ENCODE measurements around the gene ELMO3. TPM values are rescaled to one million over a fixed set of nuclear protein-coding genes. Genes with fewer than 3 reads are reported as not detected.

ELMO3 gene, protein sequence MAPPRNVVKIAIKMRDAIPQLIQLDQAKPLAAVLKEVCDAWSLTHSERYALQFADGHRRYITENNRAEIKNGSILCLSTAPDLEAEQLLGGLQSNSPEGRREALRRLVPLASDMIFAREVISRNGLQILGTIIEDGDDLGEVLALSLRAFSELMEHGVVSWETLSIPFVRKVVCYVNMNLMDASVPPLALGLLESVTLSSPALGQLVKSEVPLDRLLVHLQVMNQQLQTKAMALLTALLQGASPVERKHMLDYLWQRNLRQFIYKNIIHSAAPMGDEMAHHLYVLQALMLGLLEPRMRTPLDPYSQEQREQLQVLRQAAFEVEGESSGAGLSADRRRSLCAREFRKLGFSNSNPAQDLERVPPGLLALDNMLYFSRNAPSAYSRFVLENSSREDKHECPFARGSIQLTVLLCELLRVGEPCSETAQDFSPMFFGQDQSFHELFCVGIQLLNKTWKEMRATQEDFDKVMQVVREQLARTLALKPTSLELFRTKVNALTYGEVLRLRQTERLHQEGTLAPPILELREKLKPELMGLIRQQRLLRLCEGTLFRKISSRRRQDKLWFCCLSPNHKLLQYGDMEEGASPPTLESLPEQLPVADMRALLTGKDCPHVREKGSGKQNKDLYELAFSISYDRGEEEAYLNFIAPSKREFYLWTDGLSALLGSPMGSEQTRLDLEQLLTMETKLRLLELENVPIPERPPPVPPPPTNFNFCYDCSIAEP
- total RNA-seq (2021; ENCODE audit: unreplicated experiment) (2.0 TPM), Bru-seq, nascent RNA (percentile 41 among the genes with signal in this experiment), BruChase-seq, experiment 1, labeled RNA remaining after a 2-hour chase (percentile 50 among the genes with signal in this experiment), BruChase-seq, experiment 2, labeled RNA remaining after a 6-hour chase (percentile 45 among the genes with signal in this experiment)
- 1.6 TPM for polyA plus RNA-seq (2012; ENCODE audit: insufficient read length)
- long read RNA-seq: 0 reads

DNA sequence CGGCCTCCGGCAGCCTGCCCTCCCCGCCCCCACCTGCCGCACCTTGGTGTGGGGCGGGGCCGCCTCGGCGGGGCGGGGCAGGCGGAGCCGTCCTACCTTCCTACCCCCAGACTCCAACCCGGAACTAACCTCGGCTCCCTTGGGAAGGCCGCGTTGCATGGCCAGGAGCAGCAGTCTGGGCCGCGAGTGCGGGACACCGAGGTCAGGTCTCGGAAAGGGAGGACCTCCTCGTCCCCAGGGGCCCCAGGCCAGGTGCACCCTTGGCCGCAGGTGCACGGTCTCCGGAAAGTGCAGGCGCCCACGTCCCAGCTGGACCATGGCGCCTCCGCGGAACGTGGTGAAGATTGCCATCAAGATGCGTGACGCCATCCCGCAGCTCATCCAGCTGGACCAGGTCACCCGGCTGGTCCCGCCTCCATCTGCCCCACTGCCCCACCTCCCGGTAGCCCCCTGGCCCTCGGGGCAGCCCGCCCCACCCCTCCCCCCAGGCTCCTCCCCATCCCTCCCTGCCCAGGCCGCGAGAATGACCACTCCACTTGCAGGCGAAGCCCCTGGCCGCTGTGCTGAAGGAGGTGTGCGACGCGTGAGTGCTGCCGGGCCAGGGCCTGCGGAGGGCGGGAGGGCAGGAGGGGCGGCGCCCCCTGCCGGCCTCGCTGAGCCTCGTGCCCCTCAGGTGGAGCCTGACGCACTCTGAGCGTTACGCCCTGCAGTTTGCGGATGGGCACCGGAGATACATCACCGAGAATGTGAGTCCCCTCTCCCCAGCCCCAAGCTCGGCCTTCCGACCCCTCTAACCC, at the start of gene ELMO3:
TSS of gene ELMO3 (plus strand) at position 121 of the 797 bp plus-strand sequence. CDS start at position 317, 196 bp downstream.
- Histone ChIP-seq H3K36me3 (ENCODE audit: control insufficient read depth, insufficient read depth, low read length) (peaks cover 4% of the 10 kb centered on the region), H3K4me1 (ENCODE audit: control insufficient read depth, insufficient read depth, low read length) (peaks cover 14% of the 10 kb centered on the region), H3K4me3 (ENCODE audit: low read depth in 2 of 2, low read length in 2 of 2) (no peak within 1 kb of the TSS), H3K27ac (ENCODE audit: low read length) (peak within 1 kb of the TSS; percentile 23; the same call in 1 of the 2 replicates), H3K9me3 (ENCODE audit: control insufficient read depth, insufficient read depth, low read depth, low read length) (no peaks in the 10 kb centered on the region), H3K27me3 (ENCODE audit: control insufficient read depth, insufficient read depth, low read length) (no peaks in the 10 kb centered on the region)
- no TSS peak for BruUV-seq (replicated peaks)
- intact Hi-C loops (cut with micrococcal nuclease; ENCODE audit: unreplicated experiment) (no loop called here), in situ Hi-C loops (cut with HindIII; ENCODE audit: low pct_unique_long_range_greater_than_20kb, low sequenced_read_pairs) (no loop called here)
- DNase-seq (ENCODE audit: low read depth, low spot score): no peak
- ChIA-PET CTCF (interaction anchor here (0.7 kb wide), 1 partner anchor 10 kb away, joined by 4 read pairs; no protein-coding TSS in a partner anchor), POLR2A (no interaction called here)
- TF ChIP-seq POLR2AphosphoS5 (IDR thresholded peaks at IDR 0.05; ENCODE audit: low read depth, low read length): no peak
- TF ChIP-seq, protein P1, sequence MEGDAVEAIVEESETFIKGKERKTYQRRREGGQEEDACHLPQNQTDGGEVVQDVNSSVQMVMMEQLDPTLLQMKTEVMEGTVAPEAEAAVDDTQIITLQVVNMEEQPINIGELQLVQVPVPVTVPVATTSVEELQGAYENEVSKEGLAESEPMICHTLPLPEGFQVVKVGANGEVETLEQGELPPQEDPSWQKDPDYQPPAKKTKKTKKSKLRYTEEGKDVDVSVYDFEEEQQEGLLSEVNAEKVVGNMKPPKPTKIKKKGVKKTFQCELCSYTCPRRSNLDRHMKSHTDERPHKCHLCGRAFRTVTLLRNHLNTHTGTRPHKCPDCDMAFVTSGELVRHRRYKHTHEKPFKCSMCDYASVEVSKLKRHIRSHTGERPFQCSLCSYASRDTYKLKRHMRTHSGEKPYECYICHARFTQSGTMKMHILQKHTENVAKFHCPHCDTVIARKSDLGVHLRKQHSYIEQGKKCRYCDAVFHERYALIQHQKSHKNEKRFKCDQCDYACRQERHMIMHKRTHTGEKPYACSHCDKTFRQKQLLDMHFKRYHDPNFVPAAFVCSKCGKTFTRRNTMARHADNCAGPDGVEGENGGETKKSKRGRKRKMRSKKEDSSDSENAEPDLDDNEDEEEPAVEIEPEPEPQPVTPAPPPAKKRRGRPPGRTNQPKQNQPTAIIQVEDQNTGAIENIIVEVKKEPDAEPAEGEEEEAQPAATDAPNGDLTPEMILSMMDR (IDR thresholded peaks at IDR 0.05): peak; percentile 62; the same call in 1 of the 2 replicates
- ATAC-seq: peak; percentile 43

DNA sequence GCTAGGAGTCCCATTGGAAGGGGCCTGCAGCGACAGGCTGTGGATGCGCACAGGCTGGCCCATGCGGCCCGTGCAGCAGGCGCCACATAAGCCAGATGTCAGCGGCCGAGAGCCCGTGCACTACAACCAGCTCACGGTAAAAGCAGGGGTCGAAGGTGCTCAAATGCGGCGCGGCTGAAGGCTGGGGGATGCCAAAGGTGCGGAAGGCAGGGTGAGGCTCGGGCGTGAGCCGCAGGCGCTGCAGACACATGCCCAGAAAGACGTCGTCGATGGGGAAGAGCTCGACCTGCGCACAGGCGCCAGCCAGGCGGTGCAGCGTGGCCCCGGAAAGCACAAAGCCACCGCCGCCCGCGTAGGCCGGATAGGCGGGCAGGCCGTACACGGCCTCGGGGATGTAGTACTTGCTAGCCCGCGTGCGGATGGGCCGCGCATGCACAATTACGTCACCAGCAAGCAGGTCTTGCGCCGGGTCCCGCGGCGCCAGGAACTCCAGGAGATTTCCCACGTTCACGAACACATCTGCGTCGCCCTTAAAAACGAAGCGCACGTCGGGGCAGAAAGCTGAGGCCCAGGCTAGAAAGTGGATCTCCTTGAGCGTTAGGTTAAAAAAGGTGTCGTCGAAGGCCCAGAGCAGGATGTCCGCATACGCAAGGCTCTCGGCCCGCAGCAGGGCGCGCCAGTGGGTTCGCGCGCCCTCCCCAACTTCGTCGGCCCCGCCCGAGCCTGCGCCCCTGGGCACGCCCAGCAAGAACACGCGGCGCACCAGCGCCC, 49.5 kb upstream of the ELMO3 start:
- BruUV-seq (replicated peaks): no TSS peak
- CTCF ChIA-PET: no interaction called here

More for the DNA sequence above, 49.5 kb upstream of the ELMO3 start:
- no peak for DNase-seq (ENCODE audit: low read depth, low spot score)
- Histone ChIP-seq H3K36me3 (ENCODE audit: control insufficient read depth, insufficient read depth, low read length) (no peaks in the 10 kb centered on the region), H3K4me1 (ENCODE audit: control insufficient read depth, insufficient read depth, low read length) (peaks cover 5% of the 10 kb centered on the region), H3K4me3 (ENCODE audit: low read depth in 2 of 2, low read length in 2 of 2) (peak overlapping the region; percentile 29 to 56), H3K9me3 (ENCODE audit: control insufficient read depth, insufficient read depth, low read depth, low read length) (no peaks in the 10 kb centered on the region), H3K27ac (ENCODE audit: low read length) (no peak overlapping the region), H3K27me3 (ENCODE audit: control insufficient read depth, insufficient read depth, low read length) (no peaks in the 10 kb centered on the region)
- no peak for ATAC-seq
- in situ Hi-C loops (cut with HindIII; ENCODE audit: low pct_unique_long_range_greater_than_20kb, low sequenced_read_pairs) (no loop called here), intact Hi-C loops (cut with micrococcal nuclease; ENCODE audit: unreplicated experiment) (loop anchor here (10.0 kb wide), 2 partner anchors 135 to 175 kb away; no protein-coding TSS in a partner anchor)
- TF ChIP-seq SIN3A (IDR thresholded peaks at IDR 0.05; ENCODE audit: borderline replicate concordance, insufficient read depth, low read depth, low read length): no peak
- no peak for TF ChIP-seq TCF7L2 (IDR thresholded peaks at IDR 0.05; ENCODE audit: low read depth, low read length)
- TF ChIP-seq, protein P1 (IDR thresholded peaks at IDR 0.05): no peak
- no peak for TF ChIP-seq POLR2AphosphoS5 (IDR thresholded peaks at IDR 0.05; ENCODE audit: low read depth, low read length)
- TF ChIP-seq, protein P2, sequence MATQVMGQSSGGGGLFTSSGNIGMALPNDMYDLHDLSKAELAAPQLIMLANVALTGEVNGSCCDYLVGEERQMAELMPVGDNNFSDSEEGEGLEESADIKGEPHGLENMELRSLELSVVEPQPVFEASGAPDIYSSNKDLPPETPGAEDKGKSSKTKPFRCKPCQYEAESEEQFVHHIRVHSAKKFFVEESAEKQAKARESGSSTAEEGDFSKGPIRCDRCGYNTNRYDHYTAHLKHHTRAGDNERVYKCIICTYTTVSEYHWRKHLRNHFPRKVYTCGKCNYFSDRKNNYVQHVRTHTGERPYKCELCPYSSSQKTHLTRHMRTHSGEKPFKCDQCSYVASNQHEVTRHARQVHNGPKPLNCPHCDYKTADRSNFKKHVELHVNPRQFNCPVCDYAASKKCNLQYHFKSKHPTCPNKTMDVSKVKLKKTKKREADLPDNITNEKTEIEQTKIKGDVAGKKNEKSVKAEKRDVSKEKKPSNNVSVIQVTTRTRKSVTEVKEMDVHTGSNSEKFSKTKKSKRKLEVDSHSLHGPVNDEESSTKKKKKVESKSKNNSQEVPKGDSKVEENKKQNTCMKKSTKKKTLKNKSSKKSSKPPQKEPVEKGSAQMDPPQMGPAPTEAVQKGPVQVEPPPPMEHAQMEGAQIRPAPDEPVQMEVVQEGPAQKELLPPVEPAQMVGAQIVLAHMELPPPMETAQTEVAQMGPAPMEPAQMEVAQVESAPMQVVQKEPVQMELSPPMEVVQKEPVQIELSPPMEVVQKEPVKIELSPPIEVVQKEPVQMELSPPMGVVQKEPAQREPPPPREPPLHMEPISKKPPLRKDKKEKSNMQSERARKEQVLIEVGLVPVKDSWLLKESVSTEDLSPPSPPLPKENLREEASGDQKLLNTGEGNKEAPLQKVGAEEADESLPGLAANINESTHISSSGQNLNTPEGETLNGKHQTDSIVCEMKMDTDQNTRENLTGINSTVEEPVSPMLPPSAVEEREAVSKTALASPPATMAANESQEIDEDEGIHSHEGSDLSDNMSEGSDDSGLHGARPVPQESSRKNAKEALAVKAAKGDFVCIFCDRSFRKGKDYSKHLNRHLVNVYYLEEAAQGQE (IDR thresholded peaks at IDR 0.05; ENCODE audit: insufficient read depth in 1 of 2, low read depth in 2 of 2, low read length in 1 of 2): no peak
- POLR2A ChIA-PET: no interaction called here
